Astrocyte (in vitro differentiated cells and primary cell): ENCODE data around the gene PXT1.

Source experiments
- EZH2 ChIP-seq: IDR thresholded peaks from 2 replicates; pipeline ENCODE4 v1.6.1; 2012; ENCODE audit warnings: mild to moderate bottlenecking, low read length, inconsistent platforms; ENCODE audit not compliant: insufficient read depth
- TF ChIP-seq, protein P1 (sequence below): IDR thresholded peaks from 2 replicates; pipeline ENCODE4 v1.5.1; 2011; ENCODE audit warnings: low read depth, mild to moderate bottlenecking, inconsistent platforms, low read length, moderate library complexity; ENCODE audit not compliant: insufficient read depth

DNA sequence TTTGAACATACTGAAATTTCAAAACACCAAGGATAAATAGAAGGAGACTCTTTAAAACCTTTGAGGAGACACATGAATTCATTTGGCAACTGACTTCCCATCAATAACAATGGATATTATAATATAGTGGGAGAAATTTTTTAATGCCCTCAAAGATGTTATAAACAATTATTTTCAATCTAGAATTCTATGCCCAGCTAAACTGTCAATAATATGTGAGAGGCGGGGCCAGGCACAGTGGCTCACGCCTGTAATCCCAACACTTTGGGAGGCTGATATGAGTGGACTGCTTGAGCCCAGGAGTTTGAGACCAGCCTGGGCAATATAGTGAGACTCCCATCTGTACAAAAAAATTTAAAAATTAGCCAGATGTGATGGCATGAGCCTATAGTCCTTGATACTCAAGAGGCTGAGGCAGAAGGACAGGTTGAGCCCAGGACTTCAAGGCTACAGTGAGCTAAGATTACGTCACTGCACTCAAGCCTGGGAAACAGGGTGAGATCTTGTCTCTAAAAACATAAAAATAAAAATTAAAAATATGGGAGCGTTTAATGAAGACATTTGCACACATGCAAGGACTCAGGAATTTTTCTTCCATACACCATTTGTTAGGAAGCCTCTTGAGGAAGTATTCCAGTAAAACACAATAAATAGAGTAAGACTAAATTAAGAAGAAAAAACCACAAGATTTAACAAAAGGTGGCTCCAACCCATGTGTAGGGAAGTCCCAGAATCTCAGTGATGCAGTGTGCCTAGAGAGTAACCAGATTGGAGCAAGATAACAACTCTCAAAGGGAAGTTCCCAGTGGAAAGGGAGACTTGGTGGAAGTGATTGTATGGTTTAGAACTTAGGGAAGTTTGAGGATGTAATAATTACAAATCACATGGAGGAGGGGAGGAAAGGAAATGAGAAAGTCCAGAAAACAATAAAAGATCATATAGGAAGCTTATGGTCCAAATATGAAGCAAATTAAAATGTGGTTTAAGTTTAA, 28.9 kb downstream of the PXT1 start:
- TF ChIP-seq, protein P1, sequence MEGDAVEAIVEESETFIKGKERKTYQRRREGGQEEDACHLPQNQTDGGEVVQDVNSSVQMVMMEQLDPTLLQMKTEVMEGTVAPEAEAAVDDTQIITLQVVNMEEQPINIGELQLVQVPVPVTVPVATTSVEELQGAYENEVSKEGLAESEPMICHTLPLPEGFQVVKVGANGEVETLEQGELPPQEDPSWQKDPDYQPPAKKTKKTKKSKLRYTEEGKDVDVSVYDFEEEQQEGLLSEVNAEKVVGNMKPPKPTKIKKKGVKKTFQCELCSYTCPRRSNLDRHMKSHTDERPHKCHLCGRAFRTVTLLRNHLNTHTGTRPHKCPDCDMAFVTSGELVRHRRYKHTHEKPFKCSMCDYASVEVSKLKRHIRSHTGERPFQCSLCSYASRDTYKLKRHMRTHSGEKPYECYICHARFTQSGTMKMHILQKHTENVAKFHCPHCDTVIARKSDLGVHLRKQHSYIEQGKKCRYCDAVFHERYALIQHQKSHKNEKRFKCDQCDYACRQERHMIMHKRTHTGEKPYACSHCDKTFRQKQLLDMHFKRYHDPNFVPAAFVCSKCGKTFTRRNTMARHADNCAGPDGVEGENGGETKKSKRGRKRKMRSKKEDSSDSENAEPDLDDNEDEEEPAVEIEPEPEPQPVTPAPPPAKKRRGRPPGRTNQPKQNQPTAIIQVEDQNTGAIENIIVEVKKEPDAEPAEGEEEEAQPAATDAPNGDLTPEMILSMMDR: no peak
- no peak for TF ChIP-seq EZH2
